HG02588 (cell line): ENCODE results near the gene AUTS2.
A peak's percentile ranks its signal among the peaks of the same experiment; 100 is the strongest.

Source experiments
- ATAC-seq: cut with Tn5 transposase; IDR thresholded peaks from one replicate; pipeline ENCODE4 v1.9.1; 2021; ENCODE audit warnings: mild to moderate bottlenecking, moderate library complexity; ENCODE audit not compliant: unreplicated experiment

The AUTS2 gene

GRCh38 chr7:69710768-69711438, 112.6 kb downstream of the AUTS2 start:
- ATAC-seq = no peak

GRCh38 chr7:69714886-69715576, 116.8 kb downstream of the AUTS2 start:
- no peak for ATAC-seq

GRCh38 chr7:69717221-69717620, 118.9 kb downstream of the AUTS2 start:
- no peak for ATAC-seq

GRCh38 chr7:69719717-69720116, 121.4 kb downstream of the AUTS2 start:
- ATAC-seq = no peak

- no peak for ATAC-seq
Measured at GRCh38 chr7:69722843-69723242, 124.6 kb downstream of the AUTS2 start.

GRCh38 chr7:69723663-69724062, 125.4 kb downstream of the AUTS2 start:
- ATAC-seq = no peak

GRCh38 chr7:69728304-69728703, 130.0 kb downstream of the AUTS2 start:
- no peak for ATAC-seq

- no peak for ATAC-seq
Measured at GRCh38 chr7:69732203-69732602, 133.9 kb downstream of the AUTS2 start.

- no peak for ATAC-seq
Measured at GRCh38 chr7:69735582-69735981, 137.3 kb downstream of the AUTS2 start.

GRCh38 chr7:69736126-69736810, 138.0 kb downstream of the AUTS2 start:
- no peak for ATAC-seq

GRCh38 chr7:69738396-69738951, 140.2 kb downstream of the AUTS2 start:
- peak; percentile 73 for ATAC-seq

- peak; percentile 71 for ATAC-seq
Measured at GRCh38 chr7:69739190-69739589, 140.9 kb downstream of the AUTS2 start.

- peak; percentile 37 for ATAC-seq
Measured at GRCh38 chr7:69739931-69740431, 141.7 kb downstream of the AUTS2 start.

- no peak for ATAC-seq
Measured at GRCh38 chr7:69742237-69742636, 144.0 kb downstream of the AUTS2 start.

GRCh38 chr7:69743436-69743835, 145.2 kb downstream of the AUTS2 start:
- no peak for ATAC-seq

- ATAC-seq = no peak
Measured at GRCh38 chr7:69744026-69744425, 145.8 kb downstream of the AUTS2 start.

- ATAC-seq = no peak
Measured at GRCh38 chr7:69746383-69746782, 148.1 kb downstream of the AUTS2 start.

- no peak for ATAC-seq
Measured at GRCh38 chr7:69747144-69747543, 148.9 kb downstream of the AUTS2 start.

GRCh38 chr7:69748530-69748929, 150.3 kb downstream of the AUTS2 start:
- ATAC-seq = no peak

GRCh38 chr7:69749372-69749979, 151.2 kb downstream of the AUTS2 start:
- ATAC-seq = no peak

- no peak for ATAC-seq
Measured at GRCh38 chr7:69749994-69750393, 151.7 kb downstream of the AUTS2 start.
